HL-60 (cell line): ENCODE results near the gene MAP3K20.

Experiments
- GABPA ChIP-seq: IDR thresholded peaks from 2 replicates; pipeline ENCODE4 v1.6.1; 2012; ENCODE audit warnings: low read depth
- POLR2AphosphoS5 ChIP-seq: IDR thresholded peaks from 2 replicates; pipeline ENCODE4 v1.6.1; 2012; ENCODE audit warnings: low read depth
- REST ChIP-seq: IDR thresholded peaks from 2 replicates; pipeline ENCODE4 v1.6.1; 2012; ENCODE audit warnings: low read depth; ENCODE audit not compliant: insufficient replicate concordance
- SPI1 ChIP-seq: IDR thresholded peaks from 2 replicates; pipeline ENCODE4 v1.6.1; 2012; ENCODE audit warnings: low read depth, mild to moderate bottlenecking, borderline replicate concordance
- TF ChIP-seq, protein P1 (sequence below): IDR thresholded peaks from one replicate; pipeline ENCODE4 v1.5.1; 2011; ENCODE audit warnings: low read length, control low read depth, inconsistent platforms; ENCODE audit not compliant: insufficient read depth

- TF ChIP-seq, protein P1, sequence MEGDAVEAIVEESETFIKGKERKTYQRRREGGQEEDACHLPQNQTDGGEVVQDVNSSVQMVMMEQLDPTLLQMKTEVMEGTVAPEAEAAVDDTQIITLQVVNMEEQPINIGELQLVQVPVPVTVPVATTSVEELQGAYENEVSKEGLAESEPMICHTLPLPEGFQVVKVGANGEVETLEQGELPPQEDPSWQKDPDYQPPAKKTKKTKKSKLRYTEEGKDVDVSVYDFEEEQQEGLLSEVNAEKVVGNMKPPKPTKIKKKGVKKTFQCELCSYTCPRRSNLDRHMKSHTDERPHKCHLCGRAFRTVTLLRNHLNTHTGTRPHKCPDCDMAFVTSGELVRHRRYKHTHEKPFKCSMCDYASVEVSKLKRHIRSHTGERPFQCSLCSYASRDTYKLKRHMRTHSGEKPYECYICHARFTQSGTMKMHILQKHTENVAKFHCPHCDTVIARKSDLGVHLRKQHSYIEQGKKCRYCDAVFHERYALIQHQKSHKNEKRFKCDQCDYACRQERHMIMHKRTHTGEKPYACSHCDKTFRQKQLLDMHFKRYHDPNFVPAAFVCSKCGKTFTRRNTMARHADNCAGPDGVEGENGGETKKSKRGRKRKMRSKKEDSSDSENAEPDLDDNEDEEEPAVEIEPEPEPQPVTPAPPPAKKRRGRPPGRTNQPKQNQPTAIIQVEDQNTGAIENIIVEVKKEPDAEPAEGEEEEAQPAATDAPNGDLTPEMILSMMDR: no peak
- TF ChIP-seq POLR2AphosphoS5: no peak
- TF ChIP-seq REST: no peak
- TF ChIP-seq SPI1: no peak
- no peak for TF ChIP-seq GABPA
These were observed 175.6 kb downstream of the MAP3K20 start for GRCh38 chr2:173251225-173251624.
